Breast epithelium (tissue), 4 donors: ENCODE results near the gene ENOX1. TPM values are rescaled to one million over a fixed set of nuclear protein-coding genes. Genes with fewer than 3 reads are reported as not detected.

Experiments
- DNase-seq, 2 donors: peaks; one replicate each; pipeline ENCODE4 v3.0.0-alpha.2; 2019; ENCODE audit warnings: low spot score in 2 of 2
- H3K27ac ChIP-seq, 2 donors: fragments of 200-600 bp; sonication (generic) in 1 of 2; one replicate each; pipeline ENCODE4 v1.5.1; 2016 to 2019; ENCODE audit warnings: mild to moderate bottlenecking in 1 of 2
- H3K27me3 ChIP-seq, 2 donors: fragments of 200-600 bp; sonication (generic) in 1 of 2; one replicate each; pipeline versions ENCODE4 v1.5.1 to v1.6.0; 2017 to 2019; ENCODE audit warnings: control low read depth in 1 of 2, mild to moderate bottlenecking in 1 of 2
- H3K36me3 ChIP-seq: fragments of 200-600 bp; one replicate; pipeline ENCODE4 v1.5.1; 2019
- H3K4me1 ChIP-seq, 2 donors: fragments of 200-600 bp; sonication (generic); one replicate each; pipeline ENCODE4 v1.5.1; 2016 to 2019; ENCODE audit warnings: control low read depth in 1 of 2
- H3K4me3 ChIP-seq, 3 donors: fragments of 200-600 bp; sonication (generic); 1 replicate in 2 of 3; 2 replicates in 1 of 3; pipeline ENCODE4 v1.5.1; 2016 to 2019; ENCODE audit warnings: mild to moderate bottlenecking in 3 of 3, moderate library complexity in 2 of 3
- H3K9me3 ChIP-seq, 2 donors: fragments of 200-600 bp; sonication (generic) in 1 of 2; one replicate each; pipeline ENCODE4 v1.5.1; 2016 to 2019; ENCODE audit warnings: control low read depth in 1 of 2
- POLR2A ChIP-seq: fragments of 450-650 bp; IDR thresholded peaks from one replicate; pipeline ENCODE4 v1.6.1; 2016; ENCODE audit warnings: antibody characterized with exemption, mild to moderate bottlenecking, moderate library complexity
- POLR2AphosphoS5 ChIP-seq, 3 donors: sonication (generic); formaldehyde crosslinking; IDR thresholded peaks; one replicate each; pipeline ENCODE4 v1.6.1; 2017; ENCODE audit warnings: antibody characterized with exemption in 3 of 3
- intact Hi-C: fragments of 100-400 bp; cut with DNase I; formaldehyde crosslinking; loops from one replicate; pipeline ENCODE4 v1.15.1; 2023; ENCODE audit warnings: low total_unique reads
- total RNA-seq, 3 donors: library from RNA; depleted of rRNA; stranded (reverse); fragments of >200 nt; gene quantifications; one replicate each; pipeline ENCODE4 v1.1.0, GENCODE V29; 2016
- TF ChIP-seq, protein P1 (sequence below), 3 donors: fragments of 450-650 bp; IDR thresholded peaks; one replicate each; pipeline ENCODE4 v1.5.1; 2016 to 2017; ENCODE audit warnings: antibody characterized with exemption in 3 of 3, mild to moderate bottlenecking in 3 of 3, moderate library complexity in 3 of 3

The ENOX1 gene
- total RNA-seq, 3 donors from 2014 or later = 1.9 to 2.3 (median 2.0) TPM

DNA sequence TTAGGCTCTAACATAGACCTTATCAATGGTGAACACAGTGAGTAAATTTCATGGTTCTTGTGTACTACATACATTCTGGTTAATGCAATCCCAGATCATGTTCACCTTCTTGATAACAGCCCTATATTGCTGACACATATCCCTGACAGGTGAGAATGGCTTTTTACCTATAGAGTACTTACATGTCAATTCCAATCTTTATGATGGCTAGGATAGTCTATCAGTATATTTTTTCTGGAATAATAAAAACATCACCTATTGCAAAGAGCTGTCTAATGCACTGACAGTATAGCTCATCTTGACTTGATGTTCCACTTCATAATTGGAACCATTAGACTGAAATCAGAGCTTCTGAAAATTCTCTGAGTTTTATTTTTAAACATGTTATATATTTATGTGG is 199.4 kb downstream of the ENOX1 start:
- no peak for DNase-seq
- intact Hi-C loops = no loop called here
- Histone ChIP-seq H3K9me3 (no peaks in the 10 kb centered on the region), H3K27me3 (no peaks in the 10 kb centered on the region), H3K27ac (no peak overlapping the region), H3K4me3 (no peak overlapping the region), H3K4me1 (no peaks in the 10 kb centered on the region), H3K36me3 (no peaks in the 10 kb centered on the region)
- TF ChIP-seq POLR2AphosphoS5 (IDR thresholded peaks at IDR 0.05) (no peak), POLR2A (no peak)
- TF ChIP-seq, protein P1, sequence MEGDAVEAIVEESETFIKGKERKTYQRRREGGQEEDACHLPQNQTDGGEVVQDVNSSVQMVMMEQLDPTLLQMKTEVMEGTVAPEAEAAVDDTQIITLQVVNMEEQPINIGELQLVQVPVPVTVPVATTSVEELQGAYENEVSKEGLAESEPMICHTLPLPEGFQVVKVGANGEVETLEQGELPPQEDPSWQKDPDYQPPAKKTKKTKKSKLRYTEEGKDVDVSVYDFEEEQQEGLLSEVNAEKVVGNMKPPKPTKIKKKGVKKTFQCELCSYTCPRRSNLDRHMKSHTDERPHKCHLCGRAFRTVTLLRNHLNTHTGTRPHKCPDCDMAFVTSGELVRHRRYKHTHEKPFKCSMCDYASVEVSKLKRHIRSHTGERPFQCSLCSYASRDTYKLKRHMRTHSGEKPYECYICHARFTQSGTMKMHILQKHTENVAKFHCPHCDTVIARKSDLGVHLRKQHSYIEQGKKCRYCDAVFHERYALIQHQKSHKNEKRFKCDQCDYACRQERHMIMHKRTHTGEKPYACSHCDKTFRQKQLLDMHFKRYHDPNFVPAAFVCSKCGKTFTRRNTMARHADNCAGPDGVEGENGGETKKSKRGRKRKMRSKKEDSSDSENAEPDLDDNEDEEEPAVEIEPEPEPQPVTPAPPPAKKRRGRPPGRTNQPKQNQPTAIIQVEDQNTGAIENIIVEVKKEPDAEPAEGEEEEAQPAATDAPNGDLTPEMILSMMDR (IDR thresholded peaks at IDR 0.05) = no peak

DNA sequence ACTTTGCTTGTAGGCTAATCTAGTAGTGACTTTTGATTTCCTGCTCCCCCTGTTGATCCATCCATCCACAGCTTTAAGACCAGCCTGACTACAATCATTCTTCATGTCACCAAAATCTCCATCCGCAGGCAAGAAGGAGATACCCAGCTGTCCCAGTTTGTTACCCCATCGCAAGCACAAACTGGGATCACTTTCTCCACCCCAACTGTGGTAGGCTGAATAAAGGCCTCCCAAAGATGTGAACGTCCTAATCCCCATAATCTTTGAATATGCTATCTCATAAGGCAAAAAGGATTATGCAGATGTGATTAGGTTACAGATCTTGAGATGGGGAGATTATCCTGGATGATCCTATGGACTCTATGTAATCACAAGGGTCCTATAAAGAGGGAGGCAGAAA is 202.0 kb downstream of the ENOX1 start:
- TF ChIP-seq POLR2A (no peak), POLR2AphosphoS5 (IDR thresholded peaks at IDR 0.05) (no peak)
- TF ChIP-seq, protein P1 (IDR thresholded peaks at IDR 0.05) = no peak
- Histone ChIP-seq H3K4me3 (no peak overlapping the region), H3K9me3 (no peaks in the 10 kb centered on the region), H3K36me3 (no peaks in the 10 kb centered on the region), H3K27me3 (no peaks in the 10 kb centered on the region), H3K4me1 (no peaks in the 10 kb centered on the region), H3K27ac (no peak overlapping the region)
- no peak for DNase-seq
- intact Hi-C loops = no loop called here

DNA sequence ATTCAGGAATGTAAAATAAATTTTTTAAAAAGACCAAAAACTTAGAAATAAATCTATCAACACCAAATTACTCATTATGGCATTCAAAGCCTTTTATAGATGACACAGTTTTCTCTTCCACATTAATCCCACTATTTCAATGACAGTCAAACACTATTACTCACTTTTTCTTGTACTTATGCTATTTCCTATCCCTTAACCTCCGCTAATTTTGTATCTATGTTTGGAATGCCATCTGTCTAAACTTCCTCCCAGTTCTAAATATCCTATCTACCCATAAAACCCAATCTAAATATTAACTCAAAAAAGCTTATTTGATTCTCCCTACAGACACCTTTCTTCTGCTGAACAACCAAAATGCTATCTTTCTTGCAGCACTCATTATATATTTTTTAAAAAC is 203.5 kb downstream of the ENOX1 start:
- H3K9me3 ChIP-seq = no peaks in the 10 kb centered on the region
- no peak overlapping the region for H3K4me3 ChIP-seq
- TF ChIP-seq, protein P1 (IDR thresholded peaks at IDR 0.05) = no peak
- no peak for TF ChIP-seq POLR2A
- TF ChIP-seq POLR2AphosphoS5 (IDR thresholded peaks at IDR 0.05) = no peak
- DNase-seq = no peak
- intact Hi-C loops = no loop called here
- no peaks in the 10 kb centered on the region for H3K36me3 ChIP-seq
- no peaks in the 10 kb centered on the region for H3K4me1 ChIP-seq
- no peaks in the 10 kb centered on the region for H3K27me3 ChIP-seq
- H3K27ac ChIP-seq = no peak overlapping the region

DNA sequence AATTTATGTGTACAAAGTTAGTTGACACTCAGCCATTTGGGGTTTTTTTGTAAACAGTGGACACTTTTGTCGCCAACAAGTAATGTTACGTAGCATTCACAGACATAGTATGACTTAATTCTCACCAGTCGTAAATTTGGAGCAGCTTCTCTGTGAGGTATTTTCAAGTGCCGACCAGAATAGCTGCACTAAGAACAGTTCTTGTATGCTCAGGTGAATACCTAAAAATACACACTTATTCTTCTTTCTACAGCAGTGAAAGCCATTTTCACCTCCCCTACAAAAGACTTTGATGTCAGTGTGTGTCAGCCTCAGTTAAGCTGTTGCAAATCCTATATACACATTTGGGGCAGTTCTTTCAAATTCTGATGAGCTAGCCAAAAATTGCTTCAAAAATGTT is 206.5 kb downstream of the ENOX1 start:
- no peak for TF ChIP-seq POLR2A
- TF ChIP-seq POLR2AphosphoS5 (IDR thresholded peaks at IDR 0.05) = no peak
- TF ChIP-seq, protein P1 (IDR thresholded peaks at IDR 0.05) = no peak
- no peak for DNase-seq
- H3K27ac ChIP-seq = no peak overlapping the region
- no peaks in the 10 kb centered on the region for H3K9me3 ChIP-seq
- H3K4me1 ChIP-seq = no peaks in the 10 kb centered on the region
- H3K27me3 ChIP-seq = no peaks in the 10 kb centered on the region
- no peak overlapping the region for H3K4me3 ChIP-seq
- no peaks in the 10 kb centered on the region for H3K36me3 ChIP-seq
- intact Hi-C loops = no loop called here

DNA sequence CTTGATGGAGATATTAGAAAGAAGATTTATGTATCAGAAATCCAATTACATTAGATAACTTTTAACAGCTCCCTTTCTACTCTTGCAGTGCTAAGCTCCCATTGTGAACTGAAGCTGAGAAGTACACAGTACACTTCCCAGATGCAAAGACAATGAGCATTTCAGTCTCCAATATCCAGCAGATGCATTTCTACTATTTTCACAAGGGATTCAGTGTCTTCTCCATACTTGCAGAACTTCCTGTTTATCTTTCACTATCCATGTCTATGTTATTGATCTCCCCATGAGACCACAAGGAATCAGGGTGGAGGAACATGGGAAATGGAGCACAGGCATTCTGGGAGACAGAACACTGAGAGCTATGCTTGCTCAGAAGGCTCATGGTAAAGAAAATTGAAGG is 207.5 kb downstream of the ENOX1 start:
- Histone ChIP-seq H3K27me3 (no peaks in the 10 kb centered on the region), H3K4me1 (no peaks in the 10 kb centered on the region), H3K9me3 (no peaks in the 10 kb centered on the region), H3K27ac (no peak overlapping the region), H3K4me3 (no peak overlapping the region), H3K36me3 (no peaks in the 10 kb centered on the region)
- no peak for DNase-seq
- intact Hi-C loops = loop anchor here (5.0 kb wide), 1 partner anchor 142 kb away; no protein-coding TSS in a partner anchor
- TF ChIP-seq POLR2A = no peak
- TF ChIP-seq, protein P1 (IDR thresholded peaks at IDR 0.05) = no peak
- TF ChIP-seq POLR2AphosphoS5 (IDR thresholded peaks at IDR 0.05) = no peak
